ENCODE measurements around the gene THSD4.

THSD4 gene

GRCh38 chr15:71473751-71474150 is 358.5 kb downstream of the THSD4 start:
- no peak for DNase-seq (ENCODE audit: low spot score)
- no peak for TF ChIP-seq CTCF (IDR thresholded peaks at IDR 0.05)
- Histone ChIP-seq H3K27ac (no peak overlapping the region), H3K4me3 (no peak overlapping the region)

- no peak for TF ChIP-seq CTCF (IDR thresholded peaks at IDR 0.05)
- no peak for DNase-seq (ENCODE audit: low spot score)
- Histone ChIP-seq H3K27ac (no peak overlapping the region), H3K4me3 (no peak overlapping the region)
Observed at GRCh38 chr15:71476823-71477222, 361.6 kb downstream of the THSD4 start.

DNA sequence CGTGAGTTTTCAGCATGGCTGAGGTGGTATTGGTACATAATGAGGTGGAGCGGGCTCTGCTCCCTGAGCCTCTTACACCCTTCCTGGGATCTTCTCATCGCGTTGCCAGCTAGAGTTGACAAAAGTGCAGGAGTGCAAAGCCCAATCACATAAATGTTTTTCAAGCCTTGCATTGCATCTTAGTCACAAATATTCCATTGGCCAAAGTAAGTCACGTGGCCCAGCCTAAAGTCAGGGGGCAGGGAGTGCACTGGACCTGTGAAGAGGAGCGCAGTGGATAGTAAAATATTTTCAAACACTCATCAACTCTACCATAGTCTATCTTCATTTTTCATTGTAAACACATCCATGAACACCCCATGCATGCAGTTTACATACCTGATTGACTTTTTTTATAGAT is 365.3 kb downstream of the THSD4 start:
- H3K4me3 ChIP-seq = no peak overlapping the region
- H3K27ac ChIP-seq = no peak overlapping the region
- TF ChIP-seq CTCF (IDR thresholded peaks at IDR 0.05) = no peak
- no peak for DNase-seq (ENCODE audit: low spot score)

DNA sequence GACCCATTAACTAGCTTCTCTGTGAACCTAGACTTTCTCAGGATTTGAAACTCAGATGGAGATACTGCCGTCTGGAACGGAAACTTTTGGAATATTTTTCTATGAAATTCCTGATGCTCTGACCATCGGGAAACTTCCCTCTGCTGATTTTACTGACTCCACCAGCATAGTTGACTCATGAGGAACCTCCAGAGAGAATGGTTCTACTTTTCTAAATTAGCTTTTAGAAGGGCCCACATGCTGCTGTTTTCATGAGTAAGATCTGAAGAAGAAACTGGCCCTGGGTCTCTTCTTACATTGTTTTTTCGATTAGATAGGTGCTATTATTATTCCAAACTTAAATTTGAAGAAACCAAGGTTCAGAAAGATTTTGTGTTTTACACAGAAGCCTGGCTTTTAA is 368.8 kb downstream of the THSD4 start:
- no peak for TF ChIP-seq CTCF (IDR thresholded peaks at IDR 0.05)
- no peak for DNase-seq (ENCODE audit: low spot score)
- no peak overlapping the region for H3K27ac ChIP-seq
- H3K4me3 ChIP-seq = no peak overlapping the region

DNA sequence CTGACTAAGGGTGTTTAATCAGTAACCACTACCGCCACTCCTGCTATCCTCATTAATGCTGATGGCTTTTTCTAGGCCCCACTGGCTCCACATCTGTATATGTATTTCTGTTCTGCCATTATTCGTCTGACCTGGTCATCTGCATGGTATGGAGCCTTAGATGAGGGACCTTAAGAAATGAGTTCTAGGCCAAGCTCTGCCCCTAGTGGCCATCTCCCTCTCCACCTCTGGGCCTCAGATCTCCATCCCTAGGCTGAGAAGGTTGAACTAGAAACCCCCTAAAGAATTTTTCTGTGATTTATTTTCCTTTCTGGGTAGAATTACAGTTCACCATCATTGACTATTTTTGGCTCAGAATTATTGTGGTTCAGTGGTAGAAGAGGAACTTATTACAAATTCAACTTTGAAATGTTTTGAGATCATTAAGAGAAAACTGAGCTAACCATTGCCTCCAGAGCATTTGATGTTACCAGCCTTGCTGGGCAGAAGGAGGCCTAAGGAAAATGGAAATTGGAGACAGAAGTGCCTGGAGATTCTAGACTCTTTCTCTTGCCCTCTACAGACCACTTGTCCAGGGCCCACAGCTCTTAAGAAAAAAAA is 369.9 kb downstream of the THSD4 start:
- no peak for TF ChIP-seq CTCF (IDR thresholded peaks at IDR 0.05)
- Histone ChIP-seq H3K27ac (no peak overlapping the region), H3K4me3 (no peak overlapping the region)
- DNase-seq (ENCODE audit: low spot score) = no peak

DNA sequence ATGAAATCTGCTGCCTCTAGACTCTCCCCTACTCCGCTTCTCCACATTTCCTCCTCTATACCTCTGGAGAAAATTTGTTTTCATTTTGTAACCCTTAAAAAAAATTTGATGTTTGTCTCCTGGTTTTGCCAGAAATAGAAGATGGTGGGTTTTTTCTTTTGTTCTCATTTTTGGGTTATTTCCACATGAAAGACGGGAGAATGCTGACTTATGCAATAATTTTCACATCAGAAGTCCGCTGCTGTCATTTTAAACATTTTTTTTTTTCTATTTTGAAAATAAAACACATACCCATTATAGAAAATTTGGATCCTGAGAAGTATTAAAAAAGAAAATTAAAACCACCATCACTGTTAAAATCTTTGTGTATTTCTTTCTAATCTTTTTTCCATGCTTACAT is 374.3 kb downstream of the THSD4 start:
- H3K4me3 ChIP-seq = no peak overlapping the region
- H3K27ac ChIP-seq = no peak overlapping the region
- DNase-seq (ENCODE audit: low spot score) = no peak
- TF ChIP-seq CTCF (IDR thresholded peaks at IDR 0.05) = no peak

DNA sequence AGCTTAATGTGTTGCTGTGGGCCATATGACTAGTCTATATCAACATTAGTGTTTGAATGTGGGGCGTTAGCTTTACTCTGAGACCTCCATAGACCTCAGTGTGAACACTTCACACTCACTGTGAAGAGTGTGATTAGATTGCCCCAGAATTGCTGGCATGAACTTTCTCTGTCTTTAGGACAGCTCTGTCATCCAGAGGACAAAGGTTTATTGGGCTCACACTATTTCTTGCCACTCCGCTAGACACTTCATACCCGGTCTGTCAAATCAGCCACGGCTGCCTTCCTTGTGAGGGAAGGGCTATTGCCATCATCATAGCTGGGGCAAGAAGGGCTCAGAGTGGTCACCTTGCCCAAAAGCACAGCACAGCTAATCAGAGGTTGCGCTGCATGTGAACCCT is 378.3 kb downstream of the THSD4 start:
- DNase-seq (ENCODE audit: low spot score) = no peak
- no peak overlapping the region for H3K4me3 ChIP-seq
- no peak for TF ChIP-seq CTCF (IDR thresholded peaks at IDR 0.05)
- H3K27ac ChIP-seq = no peak overlapping the region
